Naive thymus-derived CD4-positive, alpha-beta T cell (primary cell): ENCODE results near the gene THOP1. TPM values are rescaled to one million over a fixed set of nuclear protein-coding genes. Genes with fewer than 3 reads are reported as not detected.

Experiments used
- ATAC-seq: fragments of 150-1000 bp; cut with Tn5 transposase; 2 replicates; pipeline ENCODE4 v1.10.0; 2021; ENCODE audit warnings: mild to moderate bottlenecking, moderate library complexity
- CTCF ChIA-PET: fragments of 350-600 bp; sonication (Branson Sonifier 250); formaldehyde crosslinking; loops from one replicate; lab custom pipeline; 2021; ENCODE audit warnings: antibody characterized with exemption; lab: Charles Lee
- POLR2A ChIA-PET: fragments of 350-600 bp; sonication (Branson Sonifier 250); formaldehyde crosslinking; loops from one replicate; lab custom pipeline; 2021; ENCODE audit warnings: antibody characterized with exemption, inconsistent platforms; lab: Charles Lee
- DNase-seq, 9 donors: peaks; one replicate each; pipeline versions ENCODE4 v3.0.0 to v3.0.0-alpha.2; 2020 to 2022; ENCODE audit warnings: mixed read lengths in 1 of 9
- H3K27ac ChIP-seq: one replicate; pipeline ENCODE4 v1.7.0; 2013; ENCODE audit warnings: mild to moderate bottlenecking, low read depth, low read length, moderate library complexity
- H3K27me3 ChIP-seq, 2 donors: one replicate each; pipeline ENCODE4 v1.7.0; 2013; ENCODE audit warnings: low read length in 2 of 2, mild to moderate bottlenecking in 2 of 2, moderate library complexity in 2 of 2; ENCODE audit not compliant: control insufficient read depth in 2 of 2, insufficient read depth in 2 of 2
- H3K36me3 ChIP-seq, 3 experiments: 1 replicate in 2 of 3; 2 replicates in 1 of 3; pipeline ENCODE4 v1.7.0; 2013; ENCODE audit warnings: low read length in 3 of 3, mild to moderate bottlenecking in 3 of 3, moderate library complexity in 1 of 3; ENCODE audit not compliant: insufficient read depth in 3 of 3, control insufficient read depth in 2 of 3
- H3K4me1 ChIP-seq, 2 donors: one replicate each; pipeline ENCODE4 v1.7.0; 2013; ENCODE audit warnings: low read length in 2 of 2, mild to moderate bottlenecking in 2 of 2, moderate library complexity in 1 of 2; ENCODE audit not compliant: control insufficient read depth in 2 of 2, insufficient read depth in 2 of 2
- H3K4me3 ChIP-seq: 2 replicates; pipeline ENCODE4 v1.7.0; 2013; ENCODE audit warnings: mild to moderate bottlenecking, low read length
- H3K9me3 ChIP-seq, 3 experiments: 1 replicate in 2 of 3; 2 replicates in 1 of 3; pipeline ENCODE4 v1.7.0; 2013; ENCODE audit warnings: low read length in 3 of 3; ENCODE audit not compliant: control insufficient read depth in 2 of 3
- H3K27ac Mint-ChIP-seq, 9 donors: one replicate each; pipeline ENCODE4 v1.8.0; 2020 to 2022; ENCODE audit warnings: mixed read lengths in 9 of 9, mild to moderate bottlenecking in 8 of 9, moderate library complexity in 5 of 9, inconsistent platforms in 2 of 9
- H3K27me3 Mint-ChIP-seq, 5 donors: one replicate each; pipeline ENCODE4 v1.8.0; 2021 to 2022; ENCODE audit warnings: mixed read lengths in 5 of 5, mild to moderate bottlenecking in 1 of 5
- H3K36me3 Mint-ChIP-seq, 5 donors: one replicate each; pipeline ENCODE4 v1.8.0; 2020 to 2022; ENCODE audit warnings: mixed read lengths in 5 of 5, mild to moderate bottlenecking in 3 of 5, inconsistent platforms in 1 of 5
- H3K4me1 Mint-ChIP-seq, 7 donors: one replicate each; pipeline ENCODE4 v1.8.0; 2020 to 2022; ENCODE audit warnings: mixed read lengths in 7 of 7, mild to moderate bottlenecking in 3 of 7, inconsistent platforms in 1 of 7
- H3K4me3 Mint-ChIP-seq, 10 donors: one replicate each; pipeline ENCODE4 v1.8.0; 2020 to 2022; ENCODE audit warnings: mild to moderate bottlenecking in 10 of 10, mixed read lengths in 10 of 10, moderate library complexity in 6 of 10, inconsistent platforms in 2 of 10
- H3K9me3 Mint-ChIP-seq, 11 donors: one replicate each; pipeline ENCODE4 v1.8.0; 2020 to 2022; ENCODE audit warnings: mixed read lengths in 11 of 11, mild to moderate bottlenecking in 4 of 11, inconsistent platforms in 1 of 11, moderate library complexity in 1 of 11
- intact Hi-C, 2 donors: fragments of 100-400 bp; cut with micrococcal nuclease; formaldehyde crosslinking; loops; one replicate each; pipeline ENCODE4 v1.15.1; 2023
- polyA plus RNA-seq, 2 donors: library from polyadenylated mRNA; unstranded; fragments of 300-500 nt; fragmentation: Illumina TruSeq; gene quantifications; one replicate each; pipeline ENCODE4 v1.2.3, GENCODE V29; 2021
- total RNA-seq, 6 experiments: library from RNA in 5 of 6; stranded (reverse) in 5 of 6; gene quantifications; 1 replicate in 5 of 6; 2 replicates in 1 of 6; pipeline ENCODE4 v1.2.3 and lab custom pipeline; 2021 to 2026

THOP1 gene
- total and polyA plus RNA-seq, 7 experiments from 2014 or later, result 26.4 to 98.2 (median 29.7) TPM

GRCh38 chr19:2761309-2761677 lies 24.0 kb upstream of the THOP1 start:
- Mint-ChIP-seq H3K36me3 (peaks cover 0 to 20% (median 7%) of the 10 kb centered on the region in 5 donors), H3K27ac (no peak overlapping the region), H3K9me3 (no peaks in the 10 kb centered on the region), H3K27me3 (no peaks in the 10 kb centered on the region), H3K4me3 (no peak overlapping the region), H3K4me1 (peaks cover 0 to 2% (median 0%) of the 10 kb centered on the region in 7 donors)
- H3K27ac ChIP-seq, result no peak overlapping the region
- H3K9me3 ChIP-seq, result no peaks in the 10 kb centered on the region
- ATAC-seq, result no peak
- H3K27me3 ChIP-seq, result no peaks in the 10 kb centered on the region
- CTCF ChIA-PET, result no interaction called here
- peaks cover 0 to 87% (median 0%) of the 10 kb centered on the region in 3 experiments for H3K36me3 ChIP-seq
- DNase-seq, result no peak
- intact Hi-C loops, result no loop called here
- POLR2A ChIA-PET, result no interaction called here
- H3K4me3 ChIP-seq, result no peak overlapping the region
- H3K4me1 ChIP-seq, result no peaks in the 10 kb centered on the region

GRCh38 chr19:2761876-2762782 lies 23.2 kb upstream of the THOP1 start:
- no peak for DNase-seq
- ChIA-PET CTCF (no interaction called here), POLR2A (interaction anchor here (0.7 kb wide), 1 partner anchor 114 kb away, joined by 3 read pairs; no protein-coding TSS in a partner anchor)
- Histone ChIP-seq H3K9me3 (no peaks in the 10 kb centered on the region), H3K27me3 (no peaks in the 10 kb centered on the region), H3K36me3 (peaks cover 0 to 87% (median 0%) of the 10 kb centered on the region in 3 experiments), H3K4me1 (no peaks in the 10 kb centered on the region), H3K4me3 (no peak overlapping the region), H3K27ac (no peak overlapping the region)
- Mint-ChIP-seq H3K4me3 (no peak overlapping the region), H3K27ac (no peak overlapping the region), H3K9me3 (no peaks in the 10 kb centered on the region), H3K4me1 (peaks cover 0 to 2% (median 0%) of the 10 kb centered on the region in 7 donors), H3K36me3 (peaks cover 0 to 20% (median 9%) of the 10 kb centered on the region in 5 donors), H3K27me3 (no peaks in the 10 kb centered on the region)
- intact Hi-C loops, result no loop called here
- no peak for ATAC-seq

GRCh38 chr19:2762783-2763496 lies 22.4 kb upstream of the THOP1 start:
- no peak overlapping the region for H3K27ac Mint-ChIP-seq
- no peak overlapping the region for H3K4me3 ChIP-seq
- no peak overlapping the region for H3K27ac ChIP-seq
- DNase-seq, result no peak
- H3K36me3 ChIP-seq, result peaks cover 0 to 87% (median 0%) of the 10 kb centered on the region in 3 experiments
- intact Hi-C loops, result no loop called here
- no peaks in the 10 kb centered on the region for H3K27me3 Mint-ChIP-seq
- H3K36me3 Mint-ChIP-seq, result peaks cover 0 to 15% (median 9%) of the 10 kb centered on the region in 5 donors
- H3K4me1 Mint-ChIP-seq, result peaks cover 0 to 2% (median 0%) of the 10 kb centered on the region in 7 donors
- H3K9me3 Mint-ChIP-seq, result no peaks in the 10 kb centered on the region
- ChIA-PET CTCF (no interaction called here), POLR2A (interaction anchor here (0.7 kb wide), 1 partner anchor 113 kb away, joined by 3 read pairs; no protein-coding TSS in a partner anchor)
- no peaks in the 10 kb centered on the region for H3K4me1 ChIP-seq
- ATAC-seq, result no peak
- H3K27me3 ChIP-seq, result no peaks in the 10 kb centered on the region
- H3K4me3 Mint-ChIP-seq, result no peak overlapping the region
- no peaks in the 10 kb centered on the region for H3K9me3 ChIP-seq

- Histone ChIP-seq H3K4me1 (no peaks in the 10 kb centered on the region), H3K27ac (no peak overlapping the region), H3K27me3 (no peaks in the 10 kb centered on the region), H3K4me3 (no peak overlapping the region), H3K9me3 (no peaks in the 10 kb centered on the region), H3K36me3 (peaks cover 0 to 91% (median 0%) of the 10 kb centered on the region in 3 experiments)
- intact Hi-C loops, result no loop called here
- CTCF ChIA-PET, result no interaction called here
- POLR2A ChIA-PET, result no interaction called here
- no peak for ATAC-seq
- no peaks in the 10 kb centered on the region for H3K27me3 Mint-ChIP-seq
- peaks cover 0 to 2% (median 0%) of the 10 kb centered on the region in 7 donors for H3K4me1 Mint-ChIP-seq
- H3K27ac Mint-ChIP-seq, result no peak overlapping the region
- no peak overlapping the region for H3K4me3 Mint-ChIP-seq
- no peaks in the 10 kb centered on the region for H3K9me3 Mint-ChIP-seq
- no peak for DNase-seq
- peaks cover 0 to 12% (median 6%) of the 10 kb centered on the region in 5 donors for H3K36me3 Mint-ChIP-seq
Measured at GRCh38 chr19:2763687-2764086, 21.6 kb upstream of the THOP1 start.

GRCh38 chr19:2764945-2765344 lies 20.4 kb upstream of the THOP1 start:
- Mint-ChIP-seq H3K4me3 (no peak overlapping the region), H3K36me3 (peaks cover 0 to 4% (median 3%) of the 10 kb centered on the region in 5 donors), H3K9me3 (no peaks in the 10 kb centered on the region), H3K4me1 (no peaks in the 10 kb centered on the region), H3K27me3 (no peaks in the 10 kb centered on the region), H3K27ac (peak overlapping the region in 1 of 9 donors; percentile 31)
- H3K4me1 ChIP-seq, result no peaks in the 10 kb centered on the region
- H3K27me3 ChIP-seq, result no peaks in the 10 kb centered on the region
- ATAC-seq, result no peak
- no peak overlapping the region for H3K4me3 ChIP-seq
- H3K27ac ChIP-seq, result no peak overlapping the region
- no peaks in the 10 kb centered on the region for H3K9me3 ChIP-seq
- intact Hi-C loops, result no loop called here
- H3K36me3 ChIP-seq, result peaks cover 0 to 89% (median 0%) of the 10 kb centered on the region in 3 experiments
- CTCF ChIA-PET, result no interaction called here
- POLR2A ChIA-PET, result no interaction called here
- no peak for DNase-seq

- Mint-ChIP-seq H3K4me3 (no peak overlapping the region), H3K27me3 (no peaks in the 10 kb centered on the region), H3K9me3 (no peaks in the 10 kb centered on the region), H3K36me3 (peaks cover 0 to 4% (median 3%) of the 10 kb centered on the region in 5 donors), H3K4me1 (no peaks in the 10 kb centered on the region), H3K27ac (no peak overlapping the region)
- ATAC-seq (no peak), DNase-seq (no peak)
- Histone ChIP-seq H3K27ac (no peak overlapping the region), H3K4me1 (no peaks in the 10 kb centered on the region), H3K27me3 (no peaks in the 10 kb centered on the region), H3K36me3 (peaks cover 0 to 88% (median 0%) of the 10 kb centered on the region in 3 experiments), H3K9me3 (no peaks in the 10 kb centered on the region), H3K4me3 (no peak overlapping the region)
- CTCF ChIA-PET, result no interaction called here
- intact Hi-C loops, result no loop called here
- POLR2A ChIA-PET, result no interaction called here
Measured at GRCh38 chr19:2765376-2765775, 19.9 kb upstream of the THOP1 start.
